Activated CD4-positive, alpha-beta memory T cell treated with anti-CD3 and anti-CD28 coated beads for 36 hours (primary cell): Measurements from ENCODE around the gene CER1. TPM values are rescaled to one million over a fixed set of nuclear protein-coding genes. Genes with fewer than 3 reads are reported as not detected.

Source experiments
- CTCF ChIA-PET: fragments of 350-600 bp; sonication (Branson Sonifier 250); formaldehyde crosslinking; loops from one replicate; lab custom pipeline; 2021; ENCODE audit warnings: antibody characterized with exemption, inconsistent platforms; lab: Charles Lee
- POLR2A ChIA-PET: fragments of 350-600 bp; sonication (Branson Sonifier 250); formaldehyde crosslinking; loops from one replicate; lab custom pipeline; 2021; ENCODE audit warnings: antibody characterized with exemption; lab: Charles Lee
- DNase-seq: peaks from one replicate; pipeline ENCODE4 v3.0.0-alpha.2; 2020
- H3K27ac Mint-ChIP-seq: one replicate; pipeline ENCODE4 v1.8.0; 2021; ENCODE audit warnings: mixed read lengths
- H3K27me3 Mint-ChIP-seq: one replicate; pipeline ENCODE4 v1.8.0; 2021; ENCODE audit warnings: mixed read lengths
- H3K36me3 Mint-ChIP-seq: one replicate; pipeline ENCODE4 v1.8.0; 2021; ENCODE audit warnings: mixed read lengths
- H3K4me1 Mint-ChIP-seq: one replicate; pipeline ENCODE4 v1.8.0; 2021; ENCODE audit warnings: low read depth, mixed read lengths
- H3K4me3 Mint-ChIP-seq: one replicate; pipeline ENCODE4 v1.8.0; 2021; ENCODE audit warnings: mild to moderate bottlenecking, mixed read lengths
- H3K9me3 Mint-ChIP-seq: one replicate; pipeline ENCODE4 v1.8.0; 2021; ENCODE audit warnings: mixed read lengths
- intact Hi-C: fragments of 100-400 bp; cut with micrococcal nuclease; formaldehyde crosslinking; loops from one replicate; pipeline ENCODE4 v1.15.1; 2023
- total RNA-seq, 2 experiments: library from RNA; stranded (reverse); gene quantifications; one replicate each; pipeline ENCODE4 v1.2.3, GENCODE V29; 2021

Gene CER1
- total RNA-seq, 2 experiments from 2014 or later, result not detected

DNA sequence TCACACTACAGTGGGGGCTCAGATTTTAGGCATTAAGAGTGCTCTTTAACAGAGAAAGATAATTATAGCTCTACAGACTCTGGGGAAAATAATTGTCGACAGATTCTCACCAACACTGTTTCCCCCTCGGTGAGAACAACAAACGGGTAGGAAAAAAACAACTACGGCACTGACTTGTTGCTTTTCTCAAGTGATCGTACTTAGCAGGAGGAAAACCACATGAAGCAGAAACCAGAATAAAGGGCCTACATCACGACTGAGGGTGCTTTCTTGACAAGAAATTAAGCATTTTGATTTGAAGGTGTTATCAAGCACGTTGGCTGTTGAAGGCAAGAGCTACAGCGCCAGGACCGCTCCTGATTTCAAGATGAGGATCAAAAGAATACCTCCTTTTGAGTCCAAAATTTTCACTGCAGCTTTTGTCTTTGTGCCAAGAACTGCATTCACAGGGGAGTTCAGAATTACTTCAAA lies 27.2 kb upstream of the CER1 start:
- intact Hi-C loops, result no loop called here
- peaks cover 11% of the 10 kb centered on the region for H3K4me1 Mint-ChIP-seq
- ChIA-PET POLR2A (no interaction called here), CTCF (no interaction called here)
- H3K9me3 Mint-ChIP-seq, result peaks cover 1% of the 10 kb centered on the region
- DNase-seq, result no peak
- no peak overlapping the region for H3K4me3 Mint-ChIP-seq
- H3K27me3 Mint-ChIP-seq, result peaks cover 28% of the 10 kb centered on the region
- no peak overlapping the region for H3K27ac Mint-ChIP-seq
- no peaks in the 10 kb centered on the region for H3K36me3 Mint-ChIP-seq

DNA sequence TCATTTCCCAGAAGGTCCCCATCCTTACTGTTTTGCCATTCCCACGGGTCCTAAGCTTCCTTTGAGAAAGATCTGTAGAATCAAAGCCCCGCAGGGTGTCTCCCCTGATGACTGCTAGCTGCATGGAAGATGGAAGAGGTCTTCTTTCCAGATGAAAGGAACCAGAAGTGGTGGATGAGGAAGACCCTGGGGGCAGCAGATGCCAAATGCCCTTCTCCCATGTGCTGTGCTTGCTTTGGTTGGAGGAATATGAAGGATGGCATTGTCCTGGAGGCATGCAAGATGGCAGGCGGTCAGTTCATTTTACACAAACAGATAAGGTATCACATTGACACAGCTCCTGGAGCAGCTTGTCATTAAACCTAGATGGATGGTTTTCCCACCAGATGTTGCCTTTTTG lies 25.8 kb upstream of the CER1 start:
- Mint-ChIP-seq H3K36me3 (no peaks in the 10 kb centered on the region), H3K9me3 (peaks cover 2% of the 10 kb centered on the region), H3K27me3 (peaks cover 26% of the 10 kb centered on the region), H3K4me3 (no peak overlapping the region), H3K4me1 (peaks cover 11% of the 10 kb centered on the region), H3K27ac (no peak overlapping the region)
- intact Hi-C loops, result no loop called here
- ChIA-PET POLR2A (no interaction called here), CTCF (no interaction called here)
- no peak for DNase-seq

DNA sequence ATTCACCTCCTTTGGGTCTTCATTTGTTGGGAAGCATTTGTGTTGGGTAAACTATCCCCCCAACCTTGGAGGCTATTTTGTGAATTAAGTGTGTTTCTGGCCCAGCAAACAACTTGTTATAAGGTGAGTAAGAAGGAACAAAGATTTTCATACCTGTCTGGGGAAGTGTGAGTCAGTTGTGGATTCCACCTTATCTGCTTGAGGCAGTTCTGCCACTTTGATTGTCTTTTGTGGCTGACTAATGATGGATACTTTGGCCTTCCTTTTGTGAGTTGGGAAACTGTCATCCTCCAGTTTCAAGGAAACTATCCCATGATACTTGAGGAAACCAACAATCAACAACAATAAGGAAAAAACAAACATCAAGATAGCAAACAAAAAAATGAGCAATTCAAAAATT lies 24.6 kb upstream of the CER1 start:
- H3K4me1 Mint-ChIP-seq, result peaks cover 11% of the 10 kb centered on the region
- ChIA-PET CTCF (no interaction called here), POLR2A (no interaction called here)
- peaks cover 22% of the 10 kb centered on the region for H3K27me3 Mint-ChIP-seq
- no peak for DNase-seq
- H3K36me3 Mint-ChIP-seq, result no peaks in the 10 kb centered on the region
- intact Hi-C loops, result no loop called here
- peaks cover 2% of the 10 kb centered on the region for H3K9me3 Mint-ChIP-seq
- H3K27ac Mint-ChIP-seq, result no peak overlapping the region
- H3K4me3 Mint-ChIP-seq, result no peak overlapping the region

DNA sequence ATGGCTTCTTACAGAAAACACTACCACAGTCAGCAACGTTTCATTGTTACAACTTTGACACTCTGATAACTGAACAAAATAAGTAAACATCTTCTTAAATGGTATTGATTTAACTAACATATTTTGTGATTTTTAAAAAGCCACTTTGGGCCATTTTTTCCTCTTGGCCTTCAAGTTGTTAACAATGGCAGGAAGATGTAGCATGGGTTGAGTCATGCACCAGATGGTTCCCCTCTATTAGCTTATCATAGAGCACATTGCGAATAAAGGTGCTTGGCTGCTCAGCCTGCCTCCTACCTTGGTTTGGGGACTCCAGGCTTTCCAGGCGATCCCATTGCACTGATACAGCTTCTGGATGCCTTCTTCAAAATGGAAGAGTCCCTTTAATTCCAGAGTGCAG lies 24.1 kb upstream of the CER1 start:
- ChIA-PET CTCF (no interaction called here), POLR2A (no interaction called here)
- peaks cover 2% of the 10 kb centered on the region for H3K9me3 Mint-ChIP-seq
- H3K36me3 Mint-ChIP-seq, result no peaks in the 10 kb centered on the region
- no peak for DNase-seq
- intact Hi-C loops, result no loop called here
- H3K27me3 Mint-ChIP-seq, result peaks cover 21% of the 10 kb centered on the region
- H3K4me1 Mint-ChIP-seq, result peaks cover 11% of the 10 kb centered on the region
- no peak overlapping the region for H3K4me3 Mint-ChIP-seq
- H3K27ac Mint-ChIP-seq, result no peak overlapping the region

DNA sequence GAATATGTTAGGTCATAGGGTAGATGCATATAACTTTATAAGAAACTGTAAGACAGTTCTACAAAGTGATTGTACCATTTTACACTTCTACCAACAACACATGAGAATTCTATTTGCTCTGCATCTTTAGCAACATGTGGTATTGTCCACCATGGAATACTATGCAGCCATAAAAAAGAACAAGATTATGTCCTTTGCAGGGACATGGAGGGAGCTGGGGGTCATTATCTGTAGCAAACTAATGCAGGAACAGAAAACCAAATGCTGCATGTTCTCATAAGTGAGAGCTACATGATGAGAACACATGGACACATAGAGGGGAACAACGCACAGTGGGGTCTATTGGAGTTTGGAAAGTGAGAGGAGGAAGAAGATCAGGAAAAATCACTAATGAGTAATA lies 22.2 kb upstream of the CER1 start:
- Mint-ChIP-seq H3K27me3 (peaks cover 14% of the 10 kb centered on the region), H3K4me1 (peaks cover 5% of the 10 kb centered on the region), H3K36me3 (no peaks in the 10 kb centered on the region), H3K4me3 (no peak overlapping the region), H3K27ac (no peak overlapping the region), H3K9me3 (peaks cover 2% of the 10 kb centered on the region)
- ChIA-PET CTCF (no interaction called here), POLR2A (no interaction called here)
- intact Hi-C loops, result no loop called here
- DNase-seq, result no peak

DNA sequence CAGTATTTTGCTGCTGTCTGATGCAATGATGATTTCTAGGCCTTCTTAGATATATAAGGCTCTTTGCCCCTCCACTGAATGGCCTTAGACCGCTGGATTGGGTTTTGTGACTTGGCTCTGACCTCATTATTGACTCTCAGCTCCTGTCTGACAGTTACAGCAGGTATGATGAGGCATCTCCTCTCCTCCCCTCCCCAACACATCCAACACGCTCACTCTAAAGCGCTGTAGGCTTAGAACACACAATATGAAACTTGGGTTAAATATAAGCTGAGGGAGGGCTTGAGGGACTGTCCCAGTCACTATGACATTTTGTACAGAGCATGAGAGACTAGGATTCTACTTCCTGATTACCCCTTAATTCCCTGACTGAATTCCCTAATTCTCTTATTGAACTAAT lies 18.8 kb upstream of the CER1 start:
- Mint-ChIP-seq H3K9me3 (peaks cover 2% of the 10 kb centered on the region), H3K4me3 (no peak overlapping the region), H3K36me3 (no peaks in the 10 kb centered on the region), H3K27me3 (peaks cover 6% of the 10 kb centered on the region), H3K4me1 (no peaks in the 10 kb centered on the region), H3K27ac (no peak overlapping the region)
- DNase-seq, result no peak
- ChIA-PET POLR2A (no interaction called here), CTCF (no interaction called here)
- intact Hi-C loops, result no loop called here

DNA sequence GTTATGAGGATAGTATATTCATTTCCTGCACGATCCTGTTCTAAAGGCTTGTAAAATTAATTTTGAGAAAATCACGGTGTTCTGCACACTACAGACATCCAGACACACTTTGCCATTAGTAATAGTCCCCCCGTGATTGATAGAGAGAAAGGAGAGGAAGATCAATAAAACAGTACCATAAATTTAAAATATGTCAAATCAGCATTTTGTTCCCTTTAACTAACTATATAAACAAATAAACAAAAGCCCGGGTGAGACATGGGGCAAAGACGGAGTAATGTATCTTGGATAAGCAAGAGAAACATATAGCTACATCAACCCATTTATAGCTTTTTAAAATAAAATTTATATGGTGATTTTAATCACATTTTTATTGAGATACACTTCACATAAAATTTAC lies 10.6 kb upstream of the CER1 start:
- no peak overlapping the region for H3K27ac Mint-ChIP-seq
- H3K4me3 Mint-ChIP-seq, result no peak overlapping the region
- H3K27me3 Mint-ChIP-seq, result peaks cover 4% of the 10 kb centered on the region
- POLR2A ChIA-PET, result no interaction called here
- CTCF ChIA-PET, result no interaction called here
- no peak for DNase-seq
- no peaks in the 10 kb centered on the region for H3K36me3 Mint-ChIP-seq
- H3K9me3 Mint-ChIP-seq, result no peaks in the 10 kb centered on the region
- intact Hi-C loops, result no loop called here
- no peaks in the 10 kb centered on the region for H3K4me1 Mint-ChIP-seq

DNA sequence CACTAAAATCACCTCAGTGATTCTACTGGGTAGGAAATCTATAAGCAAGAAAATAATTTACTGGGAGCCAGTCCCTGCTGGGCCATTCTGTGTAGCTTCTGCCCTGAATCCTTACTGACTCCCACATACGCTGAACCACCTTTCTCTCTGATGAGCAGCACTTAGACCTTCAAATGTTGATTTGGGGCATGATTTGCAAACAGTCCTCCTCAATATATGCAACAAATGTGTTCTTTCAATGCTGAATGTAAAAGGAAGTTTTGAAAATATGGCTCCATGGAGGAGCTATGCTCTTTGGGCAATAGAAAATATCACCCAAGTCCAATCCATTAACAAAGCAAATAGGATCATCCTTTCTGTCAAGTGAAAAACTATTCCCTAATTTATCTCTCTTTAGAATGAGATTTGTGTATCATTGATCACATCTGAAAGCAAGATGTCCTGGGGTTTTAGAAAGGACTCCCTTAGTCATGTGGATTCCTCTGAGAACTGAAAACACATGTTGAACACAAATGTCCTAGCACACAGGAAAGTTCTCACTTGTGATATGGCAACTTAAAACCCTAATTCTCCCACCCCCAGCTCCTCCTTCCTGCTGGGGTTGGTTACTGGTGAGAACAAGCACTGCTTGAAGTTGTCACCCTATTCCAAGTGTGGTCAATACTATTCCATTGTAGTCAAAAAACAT lies 8.9 kb upstream of the CER1 start:
- H3K4me3 Mint-ChIP-seq, result no peak overlapping the region
- no peak for DNase-seq
- no peaks in the 10 kb centered on the region for H3K4me1 Mint-ChIP-seq
- H3K36me3 Mint-ChIP-seq, result no peaks in the 10 kb centered on the region
- H3K27me3 Mint-ChIP-seq, result peaks cover 4% of the 10 kb centered on the region
- no peaks in the 10 kb centered on the region for H3K9me3 Mint-ChIP-seq
- no peak overlapping the region for H3K27ac Mint-ChIP-seq
- POLR2A ChIA-PET, result no interaction called here
- intact Hi-C loops, result no loop called here
- CTCF ChIA-PET, result no interaction called here

DNA sequence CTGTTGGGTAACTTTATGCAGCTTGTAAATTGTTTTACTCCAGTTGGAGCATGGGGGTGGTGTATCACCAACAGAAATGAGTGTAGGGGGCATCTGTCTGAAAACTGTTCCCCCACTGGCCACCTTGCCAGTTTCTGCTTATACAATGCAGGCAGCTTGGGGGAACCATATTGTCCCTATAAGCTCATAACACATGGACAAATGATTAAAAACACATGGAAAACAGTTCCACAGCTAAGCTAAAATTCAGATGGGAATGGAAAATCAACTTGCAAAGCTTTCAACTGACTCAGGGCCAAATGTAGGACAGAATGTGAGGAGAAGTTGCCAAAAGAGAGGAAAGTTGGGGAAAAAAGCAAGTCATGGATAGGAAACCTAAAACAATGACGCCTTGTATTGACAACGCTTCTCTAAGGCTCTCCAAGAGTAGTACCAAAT lies 7.9 kb upstream of the CER1 start:
- H3K36me3 Mint-ChIP-seq, result no peaks in the 10 kb centered on the region
- no peak overlapping the region for H3K27ac Mint-ChIP-seq
- no peaks in the 10 kb centered on the region for H3K9me3 Mint-ChIP-seq
- ChIA-PET CTCF (no interaction called here), POLR2A (no interaction called here)
- DNase-seq, result no peak
- H3K27me3 Mint-ChIP-seq, result peaks cover 5% of the 10 kb centered on the region
- intact Hi-C loops, result no loop called here
- H3K4me1 Mint-ChIP-seq, result no peaks in the 10 kb centered on the region
- no peak overlapping the region for H3K4me3 Mint-ChIP-seq

DNA sequence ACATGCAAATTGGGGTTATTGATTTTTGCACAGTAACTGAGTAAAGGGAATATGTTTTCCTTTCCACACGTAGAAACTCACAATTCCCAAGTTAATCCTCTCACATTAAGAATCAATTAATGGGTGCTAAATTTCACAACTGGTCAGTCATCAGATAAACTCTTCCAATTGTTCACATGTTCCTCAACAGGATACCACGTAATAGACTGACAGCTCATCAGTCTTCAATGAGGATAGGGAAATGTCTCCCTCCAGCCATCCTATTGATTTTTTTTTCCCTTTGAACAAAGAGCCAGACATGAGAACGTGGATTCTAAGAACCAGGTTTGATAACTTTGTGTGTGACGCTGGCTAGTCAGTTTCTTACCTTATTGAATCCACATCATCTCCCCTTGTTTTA lies 768 bp upstream of the CER1 start:
- POLR2A ChIA-PET, result interaction anchor here (0.6 kb wide), 1 partner anchor 11 kb away, joined by 3 read pairs; no protein-coding TSS in a partner anchor
- peaks cover 7% of the 10 kb centered on the region for H3K27me3 Mint-ChIP-seq

DNA sequence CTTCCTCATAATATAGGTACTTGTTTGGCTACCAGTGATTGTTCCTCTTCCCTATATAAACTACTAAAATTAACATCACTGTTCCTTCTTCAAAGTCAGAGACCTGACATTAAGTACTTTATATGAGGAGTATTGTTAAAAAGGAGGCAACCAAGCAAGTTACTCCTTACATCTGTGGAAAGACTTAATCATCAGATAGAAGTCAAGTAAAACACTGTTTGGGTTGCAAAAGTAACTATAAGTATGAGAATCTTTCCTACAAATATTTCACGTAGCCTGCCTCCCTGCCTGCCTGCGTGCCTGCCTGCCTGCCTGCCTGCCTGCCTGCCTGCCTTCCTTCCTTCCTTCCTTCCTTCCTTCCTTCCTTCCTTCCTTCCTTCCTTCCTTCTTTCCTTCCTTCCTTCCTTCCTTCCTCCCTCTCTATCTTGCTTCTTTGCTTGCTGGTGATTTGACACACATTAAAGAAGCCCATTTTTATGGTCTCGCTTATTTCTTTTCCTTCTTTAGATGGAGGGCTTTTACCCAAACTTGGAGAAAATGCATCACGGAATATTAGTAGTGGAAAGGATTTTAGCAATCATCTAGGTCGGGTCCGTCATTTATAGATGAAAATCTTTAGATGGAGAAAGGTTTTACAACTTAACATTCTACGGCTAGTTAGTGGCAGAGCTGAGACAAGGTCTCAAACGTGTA lies 3.2 kb downstream of the CER1 start:
- Mint-ChIP-seq H3K4me1 (no peaks in the 10 kb centered on the region), H3K27me3 (peaks cover 12% of the 10 kb centered on the region), H3K4me3 (no peak overlapping the region), H3K27ac (no peak overlapping the region), H3K9me3 (no peaks in the 10 kb centered on the region), H3K36me3 (no peaks in the 10 kb centered on the region)
- no peak for DNase-seq
- intact Hi-C loops, result no loop called here
- ChIA-PET CTCF (no interaction called here), POLR2A (no interaction called here)

More for the DNA sequence above, 768 bp upstream of the CER1 start:
- Mint-ChIP-seq H3K4me3 (no peak overlapping the region), H3K27ac (no peak overlapping the region), H3K4me1 (no peaks in the 10 kb centered on the region), H3K9me3 (no peaks in the 10 kb centered on the region), H3K36me3 (no peaks in the 10 kb centered on the region)
- intact Hi-C loops, result no loop called here
- CTCF ChIA-PET, result no interaction called here
- DNase-seq, result no peak

DNA sequence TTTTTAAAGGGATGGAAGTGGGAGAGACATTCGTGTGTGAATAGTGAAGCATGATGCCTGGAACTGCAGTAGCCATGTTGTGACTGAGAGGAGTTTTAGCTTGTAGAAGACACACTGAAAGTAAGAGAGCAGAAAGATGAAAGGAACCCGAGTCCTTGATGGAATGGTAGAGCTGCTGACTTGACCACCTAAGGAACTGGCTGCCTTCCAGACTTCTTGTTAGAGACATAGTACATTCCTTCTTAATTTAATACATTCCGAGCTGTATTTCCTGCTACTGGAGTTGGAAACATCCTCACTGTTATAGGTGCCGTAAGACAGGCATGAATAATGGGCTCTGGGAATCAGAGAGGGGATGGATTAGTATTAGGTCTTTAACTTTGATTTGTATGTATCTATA lies 7.4 kb downstream of the CER1 start:
- Mint-ChIP-seq H3K4me1 (no peaks in the 10 kb centered on the region), H3K27ac (no peak overlapping the region), H3K27me3 (peaks cover 10% of the 10 kb centered on the region), H3K36me3 (no peaks in the 10 kb centered on the region), H3K9me3 (peaks cover 4% of the 10 kb centered on the region), H3K4me3 (no peak overlapping the region)
- ChIA-PET POLR2A (no interaction called here), CTCF (no interaction called here)
- no peak for DNase-seq
- intact Hi-C loops, result no loop called here
